GM18508 (cell line): ENCODE results near the gene PGA5.
"Not testable (repeated sequence)": the region's sequence is repeated elsewhere in the genome, so short reads cannot be mapped to it uniquely, and the experiment has no call there.

Experiments
- ATAC-seq: cut with Tn5 transposase; IDR thresholded peaks from one replicate; pipeline ENCODE4 v1.9.1; 2021; ENCODE audit warnings: moderate number of reproducible peaks; ENCODE audit not compliant: insufficient read depth, unreplicated experiment

Gene PGA5

DNA sequence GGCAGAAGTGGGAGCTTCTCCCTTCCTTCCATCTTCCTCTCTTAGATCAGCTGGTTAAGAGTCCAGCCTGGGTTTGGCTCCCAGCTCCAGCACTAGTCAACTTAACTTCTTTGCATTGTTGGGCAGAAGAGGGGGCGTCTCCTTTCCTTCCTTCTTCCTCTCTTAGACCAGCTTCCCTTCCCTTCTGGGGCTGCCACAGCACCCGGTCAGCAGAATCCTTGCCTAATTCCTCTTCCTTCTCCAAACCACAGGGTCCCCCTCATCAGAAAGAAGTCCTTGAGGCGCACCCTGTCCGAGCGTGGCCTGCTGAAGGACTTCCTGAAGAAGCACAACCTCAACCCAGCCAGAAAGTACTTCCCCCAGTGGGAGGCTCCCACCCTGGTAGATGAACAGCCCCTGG is 18.3 kb upstream of the PGA5 start:
- ATAC-seq: not testable (repeated sequence)

DNA sequence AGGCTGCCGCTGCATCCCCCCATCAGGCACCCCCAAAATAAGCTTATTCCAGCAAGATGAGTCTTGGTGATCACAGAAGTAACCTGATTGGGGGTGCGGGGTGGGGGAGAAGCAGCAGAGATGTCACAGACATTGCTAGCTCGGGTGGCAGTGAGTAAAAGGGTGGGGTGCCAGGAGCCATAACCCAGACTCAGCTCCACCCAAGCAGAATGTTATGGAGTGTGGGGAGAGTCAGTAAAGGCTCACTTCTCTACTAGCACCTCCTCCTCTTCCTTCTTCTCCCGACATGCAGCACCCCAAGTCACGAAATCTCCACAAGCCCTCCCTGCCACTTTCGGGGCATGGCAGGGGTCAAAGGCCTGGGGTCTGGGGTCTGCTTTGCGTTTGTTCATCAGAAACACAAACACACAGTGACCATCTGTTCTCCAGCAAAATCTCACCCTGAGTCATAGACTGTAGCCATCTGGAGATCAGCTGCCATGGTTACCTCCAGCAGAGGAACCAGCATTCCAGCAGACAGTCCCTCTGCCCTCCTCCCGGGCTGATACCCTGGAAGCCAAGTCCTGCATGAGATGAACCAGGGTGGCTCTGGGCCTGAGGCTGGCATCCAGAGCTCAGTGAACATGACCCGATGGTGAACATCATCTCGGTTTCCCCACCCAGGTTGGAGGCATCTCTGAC is 14.4 kb upstream of the PGA5 start:
- ATAC-seq: not testable (repeated sequence)

GRCh38 chr11:61229458-61229857 is 11.5 kb upstream of the PGA5 start:
- not testable (repeated sequence) for ATAC-seq

DNA sequence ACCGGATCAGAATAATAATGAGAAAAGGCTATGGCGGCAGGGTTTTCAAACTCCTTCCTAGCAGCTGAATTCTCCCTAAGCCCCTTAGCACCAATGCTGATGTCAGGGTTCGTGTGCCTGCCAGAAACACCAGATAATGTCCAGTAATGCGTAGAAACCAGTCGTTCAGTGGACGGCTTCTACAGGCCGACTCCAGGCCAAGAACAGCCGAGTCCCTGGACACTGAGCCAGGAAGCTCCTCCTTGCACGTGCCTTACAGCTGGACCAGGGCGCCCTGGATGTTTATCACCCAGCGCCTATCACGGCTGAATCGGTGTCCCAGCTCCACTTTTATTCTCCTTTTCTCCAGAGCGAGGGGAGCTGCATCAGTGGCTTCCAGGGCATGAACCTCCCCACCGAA is 9.9 kb upstream of the PGA5 start:
- ATAC-seq: not testable (repeated sequence)

DNA sequence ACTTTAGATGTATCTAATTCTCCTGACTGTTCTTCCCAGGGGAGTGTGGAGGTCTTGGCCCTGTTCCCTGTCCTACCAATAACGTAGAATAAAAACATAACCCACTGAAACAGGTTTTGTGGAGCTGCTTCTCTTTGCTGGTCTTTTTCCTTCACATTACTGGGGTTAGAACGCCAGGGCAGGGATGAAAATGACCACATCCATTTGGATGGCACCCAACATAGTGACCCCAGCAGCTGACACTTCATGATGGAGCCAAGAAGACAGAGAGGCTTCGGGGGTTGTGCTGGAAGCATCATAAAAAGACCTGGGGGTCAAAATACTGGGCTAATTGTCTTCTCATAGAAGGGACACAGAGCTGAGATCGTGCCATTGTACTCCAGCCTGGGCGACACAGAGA is 9.4 kb upstream of the PGA5 start:
- not testable (repeated sequence) for ATAC-seq

DNA sequence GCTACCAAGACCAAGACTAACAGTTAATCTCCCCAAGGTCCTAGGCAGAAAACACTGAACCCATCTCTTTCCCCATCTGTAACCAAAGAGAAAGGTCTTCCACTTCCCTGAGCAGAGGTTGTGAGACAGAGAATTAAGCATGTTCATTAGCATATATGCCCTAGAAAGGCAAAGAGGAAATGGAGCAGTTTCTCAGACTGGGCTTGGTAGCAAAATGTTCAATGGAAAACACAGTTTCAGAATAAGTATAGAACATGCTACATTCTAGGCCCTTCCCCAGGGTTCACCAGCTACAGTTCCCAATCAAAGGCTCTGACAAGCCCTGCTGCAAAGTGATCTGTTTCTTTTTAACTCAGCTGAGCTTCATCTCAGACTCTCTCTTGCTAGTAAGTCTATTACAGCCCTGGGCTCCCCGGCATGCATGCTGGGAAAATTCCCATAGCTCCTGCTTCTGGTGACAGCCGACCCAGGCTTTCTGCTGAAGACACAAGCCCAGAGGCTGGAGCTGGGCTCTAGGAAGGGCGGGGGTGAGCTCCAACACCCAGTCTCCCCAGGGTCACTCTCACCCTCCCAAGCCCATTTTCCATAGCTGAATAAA is 8.3 kb upstream of the PGA5 start:
- not testable (repeated sequence) for ATAC-seq

GRCh38 chr11:61237130-61237529 is 3.8 kb upstream of the PGA5 start:
- not testable (repeated sequence) for ATAC-seq

DNA sequence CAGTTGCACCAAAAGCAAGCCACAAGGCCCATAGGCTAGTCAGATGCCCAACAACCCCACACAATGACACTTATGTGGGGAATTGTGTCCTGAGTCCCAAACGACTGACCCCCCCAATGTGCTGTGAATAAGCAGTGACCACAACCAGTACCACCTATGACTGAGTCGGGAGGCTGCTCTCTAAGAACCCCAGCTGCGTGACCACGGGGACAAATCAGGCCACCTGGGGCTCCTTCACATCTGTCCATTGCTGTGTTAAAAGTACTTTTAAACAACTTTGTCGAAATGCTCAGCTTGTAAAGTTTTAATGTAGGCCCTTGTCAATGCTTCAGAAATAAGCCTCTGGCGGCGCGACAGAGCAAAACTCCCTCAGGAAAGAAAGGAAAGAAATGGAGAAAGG is 687 bp upstream of the PGA5 start:
- ATAC-seq: not testable (repeated sequence)

- ATAC-seq: not testable (repeated sequence)
These were observed 551 bp downstream of the PGA5 start for GRCh38 chr11:61241526-61241925.

GRCh38 chr11:61245284-61245964 is 4.4 kb downstream of the PGA5 start:
- not testable (repeated sequence) for ATAC-seq

GRCh38 chr11:61248071-61248470 is 7.1 kb downstream of the PGA5 start:
- not testable (repeated sequence) for ATAC-seq

DNA sequence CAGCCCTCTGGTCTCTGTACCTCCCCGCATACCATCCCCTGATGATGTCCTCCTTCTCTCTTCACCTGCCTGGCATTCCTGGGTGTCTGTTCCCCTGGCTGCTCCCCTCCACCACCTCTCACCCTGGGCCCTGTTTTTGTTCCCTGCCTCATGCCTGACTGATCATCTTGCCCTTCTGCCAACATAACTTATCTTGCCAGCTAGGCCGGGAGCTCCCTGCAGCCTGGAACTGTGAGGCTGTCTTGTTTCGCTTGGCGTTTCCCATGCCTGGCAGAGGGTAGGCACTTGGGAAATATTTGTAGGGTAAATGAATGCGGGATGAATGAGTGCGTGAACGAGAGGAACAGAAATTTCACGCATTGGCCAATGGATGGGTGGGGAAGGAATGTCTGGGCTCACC is 8.2 kb downstream of the PGA5 start:
- ATAC-seq: not testable (repeated sequence)

DNA sequence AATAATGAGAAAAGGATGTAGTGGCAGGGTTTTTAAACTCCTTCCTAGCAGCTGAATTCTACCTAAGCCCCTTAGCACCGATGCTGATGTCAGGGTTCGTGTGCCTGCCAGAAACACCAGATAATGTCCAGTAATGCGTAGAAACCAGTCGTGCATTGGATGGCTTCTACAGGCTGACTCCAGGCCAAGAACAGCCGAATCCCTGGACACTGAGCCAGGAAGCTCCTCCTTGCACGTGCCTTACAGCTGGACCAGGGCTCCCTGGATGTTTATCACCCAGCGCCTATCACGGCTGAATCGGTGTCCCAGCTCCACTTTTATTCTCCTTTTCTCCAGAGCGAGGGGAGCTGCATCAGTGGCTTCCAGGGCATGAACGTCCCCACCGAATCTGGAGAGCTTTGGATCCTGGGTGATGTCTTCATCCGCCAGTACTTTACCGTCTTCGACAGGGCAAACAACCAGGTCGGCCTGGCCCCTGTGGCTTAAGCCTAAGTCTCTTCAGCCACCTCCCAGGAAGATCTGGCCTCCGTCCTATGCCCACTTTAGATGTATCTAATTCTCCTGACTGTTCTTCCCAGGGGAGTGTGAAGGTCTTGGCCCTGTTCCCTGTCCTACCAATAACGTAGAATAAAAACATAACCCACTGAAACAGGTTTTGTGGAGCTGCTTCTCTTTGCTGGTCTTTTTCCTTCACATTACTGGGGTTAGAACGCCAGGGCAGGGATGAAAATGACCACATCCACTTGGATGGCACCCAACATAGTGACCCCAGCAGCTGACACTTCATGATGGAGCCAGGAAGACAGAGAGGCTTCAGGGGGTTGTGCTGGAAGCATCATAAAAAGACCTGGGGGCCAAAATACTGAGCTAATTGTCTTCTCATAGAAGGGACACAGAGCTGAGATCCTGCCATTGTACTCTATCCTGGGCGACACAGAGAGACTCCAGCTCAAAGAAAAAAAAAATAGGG is 10.1 kb downstream of the PGA5 start:
- ATAC-seq: not testable (repeated sequence)

- not testable (repeated sequence) for ATAC-seq
These were observed 11.4 kb downstream of the PGA5 start for GRCh38 chr11:61252332-61252731.

DNA sequence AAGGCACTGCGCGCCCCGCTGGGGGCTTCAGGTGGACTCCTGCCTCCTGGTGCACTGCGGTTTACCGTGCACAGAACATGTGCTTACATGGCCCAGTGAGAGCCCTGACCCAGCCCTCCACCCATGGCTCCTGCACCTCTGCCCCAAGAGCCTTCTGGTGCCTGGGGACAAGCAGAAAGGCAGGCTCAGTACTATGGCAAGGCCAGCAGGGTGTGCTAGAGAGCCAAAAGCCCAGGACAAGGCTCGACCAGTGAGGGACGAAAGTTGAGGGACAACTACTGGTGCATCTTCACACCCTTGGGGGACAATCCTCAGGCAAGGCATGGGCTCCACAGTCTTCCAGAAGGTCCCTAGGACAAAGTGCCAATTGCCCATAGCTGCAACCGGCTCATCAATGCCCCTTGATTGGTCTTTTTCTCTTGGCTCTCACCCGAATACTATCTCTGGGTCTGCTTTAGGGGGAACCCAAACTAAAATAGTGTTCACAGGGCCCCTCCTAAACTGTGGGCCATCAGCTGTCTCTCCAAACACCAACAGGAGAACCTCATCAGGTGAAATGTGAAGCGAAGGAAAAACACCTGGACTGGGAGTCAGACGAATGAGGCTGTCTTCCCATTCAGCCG is 13.5 kb downstream of the PGA5 start:
- no peak for ATAC-seq

GRCh38 chr11:61256710-61257482 is 15.9 kb downstream of the PGA5 start:
- ATAC-seq: no peak

GRCh38 chr11:61258546-61258945 is 17.6 kb downstream of the PGA5 start:
- ATAC-seq: no peak

- no peak for ATAC-seq
These were observed 18.4 kb downstream of the PGA5 start for GRCh38 chr11:61259363-61259762.

- no peak for ATAC-seq
These were observed 23.4 kb downstream of the PGA5 start for GRCh38 chr11:61264371-61264770.
